Stomach (tissue), 9 donors: ENCODE results near the gene DNAH11. TPM values are rescaled to one million over a fixed set of nuclear protein-coding genes. Genes with fewer than 3 reads are reported as not detected.

Source experiments
- DNase-seq, 2 donors: peaks; one replicate each; pipeline versions ENCODE4 v3.0.0 to v3.0.0-alpha.2; 2013 to 2019
- H3K27ac ChIP-seq, 5 donors: fragments of 200-600 bp in 4 of 5; sonication (generic) in 4 of 5; one replicate each; pipeline ENCODE4 v1.5.1; 2013 to 2019; ENCODE audit warnings: mild to moderate bottlenecking in 1 of 5, moderate library complexity in 1 of 5
- H3K27me3 ChIP-seq, 3 donors: fragments of 200-600 bp; sonication (generic); one replicate each; pipeline ENCODE4 v1.5.1; 2017 to 2019; ENCODE audit warnings: mixed run types in 1 of 3
- H3K36me3 ChIP-seq, 4 donors: fragments of 200-600 bp; sonication (generic); 1 replicate in 3 of 4; 2 replicates in 1 of 4; pipeline ENCODE4 v1.5.1; 2016 to 2019
- H3K4me1 ChIP-seq, 4 donors: fragments of 200-600 bp; sonication (generic); one replicate each; pipeline ENCODE4 v1.5.1; 2016 to 2019
- H3K4me3 ChIP-seq, 4 donors: fragments of 200-600 bp; sonication (generic) in 3 of 4; one replicate each; pipeline ENCODE4 v1.5.1; 2016 to 2019; ENCODE audit warnings: mild to moderate bottlenecking in 1 of 4
- H3K9me3 ChIP-seq, 4 donors: fragments of 200-600 bp; sonication (generic); one replicate each; pipeline ENCODE4 v1.5.1; 2016 to 2019
- CTCF ChIP-seq, 7 experiments: fragments of 450-650 bp in 4 of 7; fragments of 200-600 bp in 3 of 7; sonication (generic) in 3 of 7; IDR thresholded peaks; one replicate each; pipeline ENCODE4 v1.5.1; 2016 to 2019; ENCODE audit warnings: antibody characterized with exemption in 7 of 7, control low read depth in 2 of 7, mild to moderate bottlenecking in 1 of 7
- EP300 ChIP-seq: sonication (generic); formaldehyde crosslinking; IDR thresholded peaks from one replicate; pipeline ENCODE4 v1.6.1; 2017; ENCODE audit warnings: antibody characterized with exemption
- POLR2A ChIP-seq, 4 donors: fragments of 450-650 bp; IDR thresholded peaks; one replicate each; pipeline ENCODE4 v1.6.1; 2016; ENCODE audit warnings: antibody characterized with exemption in 4 of 4, control low read depth in 2 of 4, mild to moderate bottlenecking in 1 of 4, moderate library complexity in 1 of 4
- POLR2AphosphoS5 ChIP-seq, 3 donors: sonication (generic); formaldehyde crosslinking; IDR thresholded peaks; one replicate each; pipeline ENCODE4 v1.6.1; 2016; ENCODE audit warnings: antibody characterized with exemption in 3 of 3
- WGBS, 5 donors: extraction: QIAGEN DNeasy Blood & Tissue Kit in 3 of 5; methylation state at CpG; one replicate each; pipeline versions ENCODE4 v1.1.5 to v1.1.7; 2013 to 2018; 5-methylcytosine and 5-hydroxymethylcytosine counted together
- intact Hi-C: fragments of 100-400 bp; cut with DNase I; formaldehyde crosslinking; loops from one replicate; pipeline ENCODE4 v1.15.1; 2023; ENCODE audit warnings: low total_unique reads
- polyA plus RNA-seq, 3 donors: library from polyadenylated mRNA; stranded (reverse); fragments of 200-250 nt; gene quantifications; one replicate each; pipeline ENCODE4 v1.2.3, GENCODE V29; 2013
- total RNA-seq, 5 donors: library from RNA; depleted of rRNA; stranded (reverse); fragments of >200 nt; gene quantifications; one replicate each; pipeline versions ENCODE4 v1.1.0 to v1.2.3, GENCODE V29; 2014 to 2016
- donor health status: healthy with polysubstance abuse.
- donor health status: Bipolar disorder and iron deficiency.
- donor health status: healthy.

Gene DNAH11
- total and polyA plus RNA-seq, 8 donors = under 0.01 to 2.6 (median 0.45) TPM; not detected in 1

GRCh38 chr7:21819048-21819447, 276.2 kb downstream of the DNAH11 start:
- H3K36me3 ChIP-seq = no peaks in the 10 kb centered on the region
- intact Hi-C loops = no loop called here
- no peak overlapping the region for H3K4me3 ChIP-seq
- H3K27me3 ChIP-seq = no peaks in the 10 kb centered on the region
- H3K27ac ChIP-seq = no peak overlapping the region
- WGBS, 5 donors = 73 to 85% (median 80%) methylated on average over 3 of the region's 3 CpGs
- DNase-seq = no peak
- no peaks in the 10 kb centered on the region for H3K9me3 ChIP-seq
- TF ChIP-seq EP300 (no peak), POLR2A (IDR thresholded peaks at IDR 0.05) (no peak), POLR2AphosphoS5 (IDR thresholded peaks at IDR 0.05) (no peak), CTCF (IDR thresholded peaks at IDR 0.05) (no peak)
- no peaks in the 10 kb centered on the region for H3K4me1 ChIP-seq

GRCh38 chr7:21828841-21829240, 286.0 kb downstream of the DNAH11 start:
- Histone ChIP-seq H3K9me3 (no peaks in the 10 kb centered on the region), H3K27me3 (no peaks in the 10 kb centered on the region), H3K36me3 (no peaks in the 10 kb centered on the region), H3K4me3 (no peak overlapping the region), H3K4me1 (no peaks in the 10 kb centered on the region), H3K27ac (no peak overlapping the region)
- TF ChIP-seq POLR2A (IDR thresholded peaks at IDR 0.05) (no peak), EP300 (no peak), CTCF (IDR thresholded peaks at IDR 0.05) (no peak), POLR2AphosphoS5 (IDR thresholded peaks at IDR 0.05) (no peak)
- intact Hi-C loops = no loop called here
- DNase-seq = peak in 1 of 2 donors; percentile 14
- WGBS, 5 donors = 18 to 30% (median 25%) methylated on average over 6 of the region's 6 CpGs

GRCh38 chr7:21829731-21830130, 286.9 kb downstream of the DNAH11 start:
- H3K36me3 ChIP-seq = no peaks in the 10 kb centered on the region
- no peak overlapping the region for H3K27ac ChIP-seq
- WGBS, 5 donors = 55 to 66% (median 61%) methylated on average over 7 of the region's 7 CpGs
- H3K27me3 ChIP-seq = no peaks in the 10 kb centered on the region
- intact Hi-C loops = no loop called here
- no peaks in the 10 kb centered on the region for H3K9me3 ChIP-seq
- no peak for TF ChIP-seq POLR2A (IDR thresholded peaks at IDR 0.05)
- TF ChIP-seq POLR2AphosphoS5 (IDR thresholded peaks at IDR 0.05) = no peak
- TF ChIP-seq CTCF (IDR thresholded peaks at IDR 0.05) = no peak
- TF ChIP-seq EP300 = no peak
- no peaks in the 10 kb centered on the region for H3K4me1 ChIP-seq
- DNase-seq = no peak
- H3K4me3 ChIP-seq = no peak overlapping the region

GRCh38 chr7:21844742-21845141, 301.9 kb downstream of the DNAH11 start:
- no peak for TF ChIP-seq CTCF (IDR thresholded peaks at IDR 0.05)
- no peak for TF ChIP-seq EP300
- no peak for TF ChIP-seq POLR2A (IDR thresholded peaks at IDR 0.05)
- no peak for TF ChIP-seq POLR2AphosphoS5 (IDR thresholded peaks at IDR 0.05)
- no peak overlapping the region for H3K4me3 ChIP-seq
- no peaks in the 10 kb centered on the region for H3K4me1 ChIP-seq
- no peak for DNase-seq
- no peaks in the 10 kb centered on the region for H3K27me3 ChIP-seq
- WGBS, 5 donors = 38 to 71% (median 59%) methylated on average over 1 of the region's 1 CpG
- no peaks in the 10 kb centered on the region for H3K36me3 ChIP-seq
- intact Hi-C loops = no loop called here
- no peak overlapping the region for H3K27ac ChIP-seq
- no peaks in the 10 kb centered on the region for H3K9me3 ChIP-seq
